Stimulated activated effector memory CD8-positive, alpha-beta T cell treated with anti-CD3 and anti-CD28 coated beads, Interleukin-12 subunit alpha, Interleukin-12 subunit beta, amount 100 ng/mL, for 72 hours (primary cell): Measurements from ENCODE around the gene ANAPC1.
"Not testable (repeated sequence)": the region's sequence is repeated elsewhere in the genome, so short reads cannot be mapped to it uniquely, and the experiment has no call there.

Source experiments
- ATAC-seq: fragments of 150-1000 bp; cut with Tn5 transposase; 2 replicates; pipeline ENCODE4 v1.10.0; 2021
- DNase-seq, 2 donors: peaks; one replicate each; pipeline ENCODE4 v3.0.0; 2021 to 2022; ENCODE audit warnings: low spot score in 2 of 2
- H3K27ac Mint-ChIP-seq: one replicate; pipeline ENCODE4 v1.8.0; 2022; ENCODE audit warnings: mild to moderate bottlenecking, mixed read lengths
- H3K36me3 Mint-ChIP-seq: one replicate; pipeline ENCODE4 v1.8.0; 2022; ENCODE audit warnings: mild to moderate bottlenecking, mixed read lengths
- H3K4me1 Mint-ChIP-seq: one replicate; pipeline ENCODE4 v1.8.0; 2022; ENCODE audit warnings: mixed read lengths
- H3K4me3 Mint-ChIP-seq: one replicate; pipeline ENCODE4 v1.8.0; 2022; ENCODE audit warnings: mild to moderate bottlenecking, mixed read lengths
- H3K9me3 Mint-ChIP-seq: one replicate; pipeline ENCODE4 v1.8.0; 2022; ENCODE audit warnings: mixed read lengths

ANAPC1 gene, protein sequence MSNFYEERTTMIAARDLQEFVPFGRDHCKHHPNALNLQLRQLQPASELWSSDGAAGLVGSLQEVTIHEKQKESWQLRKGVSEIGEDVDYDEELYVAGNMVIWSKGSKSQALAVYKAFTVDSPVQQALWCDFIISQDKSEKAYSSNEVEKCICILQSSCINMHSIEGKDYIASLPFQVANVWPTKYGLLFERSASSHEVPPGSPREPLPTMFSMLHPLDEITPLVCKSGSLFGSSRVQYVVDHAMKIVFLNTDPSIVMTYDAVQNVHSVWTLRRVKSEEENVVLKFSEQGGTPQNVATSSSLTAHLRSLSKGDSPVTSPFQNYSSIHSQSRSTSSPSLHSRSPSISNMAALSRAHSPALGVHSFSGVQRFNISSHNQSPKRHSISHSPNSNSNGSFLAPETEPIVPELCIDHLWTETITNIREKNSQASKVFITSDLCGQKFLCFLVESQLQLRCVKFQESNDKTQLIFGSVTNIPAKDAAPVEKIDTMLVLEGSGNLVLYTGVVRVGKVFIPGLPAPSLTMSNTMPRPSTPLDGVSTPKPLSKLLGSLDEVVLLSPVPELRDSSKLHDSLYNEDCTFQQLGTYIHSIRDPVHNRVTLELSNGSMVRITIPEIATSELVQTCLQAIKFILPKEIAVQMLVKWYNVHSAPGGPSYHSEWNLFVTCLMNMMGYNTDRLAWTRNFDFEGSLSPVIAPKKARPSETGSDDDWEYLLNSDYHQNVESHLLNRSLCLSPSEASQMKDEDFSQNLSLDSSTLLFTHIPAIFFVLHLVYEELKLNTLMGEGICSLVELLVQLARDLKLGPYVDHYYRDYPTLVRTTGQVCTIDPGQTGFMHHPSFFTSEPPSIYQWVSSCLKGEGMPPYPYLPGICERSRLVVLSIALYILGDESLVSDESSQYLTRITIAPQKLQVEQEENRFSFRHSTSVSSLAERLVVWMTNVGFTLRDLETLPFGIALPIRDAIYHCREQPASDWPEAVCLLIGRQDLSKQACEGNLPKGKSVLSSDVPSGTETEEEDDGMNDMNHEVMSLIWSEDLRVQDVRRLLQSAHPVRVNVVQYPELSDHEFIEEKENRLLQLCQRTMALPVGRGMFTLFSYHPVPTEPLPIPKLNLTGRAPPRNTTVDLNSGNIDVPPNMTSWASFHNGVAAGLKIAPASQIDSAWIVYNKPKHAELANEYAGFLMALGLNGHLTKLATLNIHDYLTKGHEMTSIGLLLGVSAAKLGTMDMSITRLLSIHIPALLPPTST (N-terminal part only)

DNA sequence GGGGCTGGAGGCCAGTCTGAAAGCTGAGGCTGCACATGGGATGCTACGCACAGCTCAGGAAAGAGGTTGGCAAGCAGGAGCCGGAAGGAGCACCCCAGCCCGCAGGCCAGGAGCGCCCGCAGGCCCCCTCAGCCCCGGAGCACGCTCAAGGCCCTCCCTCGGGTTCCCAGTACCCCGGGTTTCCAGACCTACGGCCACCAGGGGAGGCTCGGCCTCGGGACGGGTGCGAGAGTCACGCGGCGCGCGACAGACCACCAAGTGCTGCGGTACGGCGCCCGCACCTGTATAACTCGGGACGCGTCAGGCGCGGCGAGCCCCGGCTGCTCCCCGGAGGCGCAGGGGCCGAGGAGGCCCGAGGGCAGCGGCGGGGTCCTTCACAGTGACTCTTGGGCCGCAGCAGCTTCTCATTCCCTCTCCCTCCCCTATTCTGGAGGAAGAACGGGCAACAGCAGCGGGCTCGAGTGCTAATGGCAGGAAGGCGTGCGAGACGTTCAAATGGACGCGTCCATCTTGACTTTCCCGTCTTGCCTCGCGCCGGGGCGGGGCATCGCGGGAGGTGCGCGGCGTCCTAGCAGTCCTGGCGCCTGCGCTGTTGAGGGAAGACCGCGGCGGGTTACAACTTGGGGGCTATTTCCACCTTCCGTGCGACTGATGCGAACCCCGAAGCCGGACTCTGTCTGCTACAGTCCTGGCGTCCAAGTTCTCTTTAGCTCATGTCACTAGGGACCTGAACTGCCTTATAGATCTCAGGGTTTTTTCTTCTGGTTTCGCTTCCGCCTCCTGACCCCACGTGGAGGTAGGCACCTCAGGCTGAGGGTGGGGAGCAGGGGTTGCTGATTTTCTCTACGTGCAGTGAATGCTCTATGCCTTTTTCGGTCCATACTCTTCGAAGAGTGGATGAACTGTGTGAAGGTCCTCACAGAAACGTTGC is at the start of gene ANAPC1:
TSS of gene ANAPC1 (minus strand) at position 533 of the 931 bp plus-strand sequence. CDS start 3,368 bp downstream, outside the sequence.
- Mint-ChIP-seq H3K27ac (peak within 1 kb of the TSS; percentile 97), H3K9me3 (no peaks in the 10 kb centered on the region), H3K4me3 (peak within 1 kb of the TSS; percentile 90), H3K36me3 (peaks cover 35% of the 10 kb centered on the region), H3K4me1 (peaks cover 10% of the 10 kb centered on the region)
- peak; percentile 93 for ATAC-seq
- DNase-seq = peak; percentile 72 to 92

DNA sequence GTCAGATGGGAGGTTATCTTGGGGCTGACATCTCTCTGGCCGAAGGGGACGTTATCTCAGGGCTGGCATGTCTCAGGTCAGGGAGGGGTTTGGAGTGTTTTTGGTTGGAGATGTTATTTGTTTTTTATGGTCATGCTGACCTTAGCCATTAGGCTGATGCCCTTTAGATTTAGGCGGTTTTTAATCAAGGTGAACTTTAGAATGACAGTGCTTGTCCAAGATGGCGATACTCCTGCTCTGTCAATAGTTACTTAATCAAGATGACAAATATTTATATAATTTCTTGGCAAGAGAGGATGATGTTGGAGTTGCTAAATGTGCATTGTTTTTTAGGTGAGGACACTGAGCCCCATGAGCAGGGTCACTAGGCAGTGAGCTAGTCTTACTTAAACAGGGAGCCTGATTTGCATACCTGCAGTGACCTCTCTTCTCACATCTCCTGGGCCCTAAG is 48.9 kb upstream of the ANAPC1 start:
- Mint-ChIP-seq H3K9me3 (no peaks in the 10 kb centered on the region), H3K27ac (no peak overlapping the region), H3K4me1 (peaks cover 15% of the 10 kb centered on the region), H3K4me3 (no peak overlapping the region), H3K36me3 (peaks cover 8% of the 10 kb centered on the region)
- ATAC-seq = no peak
- DNase-seq = no peak

DNA sequence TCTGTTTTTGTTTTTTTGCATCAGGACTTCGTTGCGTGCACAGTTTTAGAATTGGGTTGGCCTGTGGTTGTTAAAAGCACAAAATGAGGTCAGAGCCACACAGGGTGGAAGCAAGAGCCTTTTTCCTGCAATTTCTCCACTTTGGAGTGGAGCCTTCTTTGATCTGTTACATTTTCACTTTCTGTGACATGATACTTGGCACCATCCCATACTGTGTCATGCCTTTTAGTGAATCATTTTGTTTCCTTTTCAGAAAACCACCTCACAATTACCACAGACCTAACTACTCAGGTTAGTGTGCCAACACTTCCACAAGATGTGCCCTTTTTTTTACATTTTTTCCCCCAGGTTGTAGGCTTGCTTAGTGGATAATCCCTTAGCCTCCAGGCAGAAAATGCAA is 46.9 kb upstream of the ANAPC1 start:
- Mint-ChIP-seq H3K36me3 (peaks cover 8% of the 10 kb centered on the region), H3K27ac (peak overlapping the region; percentile 80), H3K9me3 (no peaks in the 10 kb centered on the region), H3K4me3 (peak overlapping the region; percentile 32), H3K4me1 (peaks cover 15% of the 10 kb centered on the region)
- ATAC-seq (peak; percentile 95), DNase-seq (peak in 1 of 2 donors; percentile 59)

DNA sequence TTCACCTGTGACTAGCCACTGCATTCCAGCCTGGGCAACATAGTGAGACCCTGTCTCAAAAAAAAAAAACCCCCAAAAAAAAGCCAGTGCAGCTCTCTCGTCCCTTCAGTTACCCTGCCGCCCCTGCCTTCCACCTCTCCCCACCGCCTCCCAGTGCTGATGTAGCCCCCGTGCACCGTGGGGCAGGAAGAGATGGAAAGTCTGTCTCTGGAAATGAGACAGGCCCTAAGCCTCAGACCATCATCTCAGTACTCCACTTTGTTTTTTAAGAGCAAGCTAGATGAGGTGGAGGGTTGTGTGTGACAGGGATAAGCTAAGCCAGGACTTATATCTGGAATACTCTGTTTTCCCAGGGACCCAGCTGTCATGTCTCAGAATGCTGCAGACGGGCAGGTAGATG is 46.4 kb upstream of the ANAPC1 start:
- peak overlapping the region; percentile 32 for H3K4me3 Mint-ChIP-seq
- ATAC-seq (peak; percentile 84), DNase-seq (no peak)
- peak overlapping the region; percentile 80 for H3K27ac Mint-ChIP-seq
- no peaks in the 10 kb centered on the region for H3K9me3 Mint-ChIP-seq
- peaks cover 15% of the 10 kb centered on the region for H3K4me1 Mint-ChIP-seq
- H3K36me3 Mint-ChIP-seq = peaks cover 8% of the 10 kb centered on the region

DNA sequence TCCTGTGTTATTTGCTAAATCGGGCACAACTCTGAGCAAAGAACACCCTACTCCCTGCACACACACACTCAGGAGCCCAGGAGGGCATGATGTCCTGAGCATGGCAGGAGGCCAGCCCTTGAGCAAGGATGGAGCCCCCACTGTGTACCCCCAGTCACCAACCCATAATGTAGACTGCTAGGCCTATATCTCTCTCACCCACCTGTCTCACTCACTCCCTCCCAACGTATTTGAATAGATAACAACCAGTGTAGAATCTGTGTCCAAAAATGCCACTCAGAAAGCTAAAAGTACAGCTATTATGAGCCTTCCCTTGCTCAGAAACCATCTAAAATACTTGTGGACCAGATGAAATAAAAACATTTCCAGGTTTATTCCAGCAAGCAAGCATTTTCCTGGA is 43.7 kb upstream of the ANAPC1 start:
- H3K4me3 Mint-ChIP-seq = no peak overlapping the region
- H3K27ac Mint-ChIP-seq = no peak overlapping the region
- ATAC-seq = no peak
- peaks cover 8% of the 10 kb centered on the region for H3K36me3 Mint-ChIP-seq
- H3K4me1 Mint-ChIP-seq = peaks cover 23% of the 10 kb centered on the region
- DNase-seq = no peak
- no peaks in the 10 kb centered on the region for H3K9me3 Mint-ChIP-seq

DNA sequence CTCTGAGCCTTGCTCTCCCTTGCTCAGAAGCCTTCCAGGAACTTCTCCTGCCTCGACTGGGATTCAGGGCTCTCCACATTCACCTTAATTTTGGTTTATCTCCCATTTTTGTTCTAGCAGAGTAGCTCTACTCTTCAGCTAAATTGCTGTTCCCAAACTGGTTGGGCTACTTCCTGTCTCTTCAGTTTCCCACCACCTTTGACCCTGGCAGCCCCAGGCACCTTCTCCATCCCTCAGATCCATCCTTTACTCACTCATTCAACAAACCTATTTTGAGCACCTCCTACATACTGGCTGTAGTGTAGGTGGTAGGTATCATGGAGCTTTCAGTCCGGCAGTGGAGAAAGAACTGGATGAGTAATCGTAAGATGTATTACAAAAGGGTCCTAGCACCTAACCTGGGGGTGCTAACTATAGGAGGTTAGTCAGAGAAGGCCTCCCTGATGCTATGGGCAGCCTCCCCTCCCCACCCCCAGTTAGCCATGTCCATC is 40.7 kb upstream of the ANAPC1 start:
- peaks cover 7% of the 10 kb centered on the region for H3K4me1 Mint-ChIP-seq
- H3K4me3 Mint-ChIP-seq = no peak overlapping the region
- no peaks in the 10 kb centered on the region for H3K36me3 Mint-ChIP-seq
- DNase-seq (no peak), ATAC-seq (peak; percentile 19)
- no peaks in the 10 kb centered on the region for H3K9me3 Mint-ChIP-seq
- H3K27ac Mint-ChIP-seq = no peak overlapping the region

DNA sequence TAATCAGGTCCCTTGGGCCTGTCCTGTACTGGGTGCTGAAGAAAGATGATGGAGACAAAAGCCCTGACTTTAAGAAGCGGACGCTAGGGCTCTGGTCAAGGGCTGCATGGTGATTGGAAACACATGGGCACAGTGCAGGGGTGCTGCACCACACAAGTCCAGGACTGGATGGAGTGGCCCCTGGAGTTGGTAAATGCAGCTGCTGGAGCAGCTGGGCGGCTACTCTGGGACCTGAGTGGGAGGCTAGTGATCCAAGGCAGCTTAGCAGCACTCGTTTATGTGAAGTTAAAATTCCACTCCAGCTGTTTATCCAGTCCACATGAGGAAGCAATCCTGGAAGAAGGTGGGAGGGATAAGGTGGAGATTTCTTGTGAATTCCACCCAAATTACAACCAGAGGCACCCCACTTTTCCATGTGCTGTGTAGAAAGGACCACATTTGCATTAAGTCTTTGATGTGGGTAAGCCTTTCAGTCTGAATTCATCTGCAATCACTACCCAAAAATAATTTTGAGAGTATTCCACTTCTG is 39.3 kb upstream of the ANAPC1 start:
- no peak overlapping the region for H3K4me3 Mint-ChIP-seq
- ATAC-seq = no peak
- H3K4me1 Mint-ChIP-seq = peaks cover 7% of the 10 kb centered on the region
- DNase-seq = no peak
- no peaks in the 10 kb centered on the region for H3K9me3 Mint-ChIP-seq
- H3K36me3 Mint-ChIP-seq = no peaks in the 10 kb centered on the region
- H3K27ac Mint-ChIP-seq = no peak overlapping the region

DNA sequence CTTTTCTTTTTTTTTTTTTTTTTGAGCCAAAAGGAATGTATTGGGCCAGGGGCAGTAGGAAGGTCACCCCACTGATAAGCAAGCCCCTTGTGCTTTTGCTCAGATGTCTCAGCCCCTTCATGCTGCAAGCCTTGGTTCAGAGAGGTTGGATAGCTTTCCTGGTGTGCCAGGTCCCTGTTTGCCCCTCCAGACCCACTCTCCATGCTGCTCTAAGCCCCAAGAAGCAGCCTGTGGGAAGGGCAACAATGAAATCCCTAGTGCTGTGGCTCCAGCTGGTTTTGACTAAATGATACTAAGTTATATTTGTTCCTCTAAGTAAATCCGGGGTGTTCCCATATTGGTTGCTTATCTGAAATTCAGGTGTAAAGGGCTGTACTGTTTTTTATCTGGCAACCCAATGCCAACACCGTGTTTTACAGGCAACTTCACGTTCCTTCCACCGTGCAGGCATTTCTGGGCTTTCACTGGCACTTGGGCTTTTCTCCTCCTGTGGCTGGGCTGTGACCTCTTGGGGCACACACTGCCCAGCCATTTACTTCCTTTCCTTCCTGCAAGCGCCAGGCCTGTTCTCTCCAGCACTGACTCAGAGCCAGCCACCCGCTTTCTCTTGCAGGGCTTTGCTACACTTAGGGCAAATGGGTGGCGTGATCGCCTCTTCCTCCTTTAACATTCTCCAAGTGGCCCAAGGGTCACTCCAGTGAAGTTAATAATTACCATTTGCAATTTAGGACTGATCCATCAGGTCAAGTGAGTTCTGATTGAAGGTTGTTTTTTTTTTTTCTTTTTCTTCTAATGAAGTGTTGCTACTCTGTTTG is 36.0 kb upstream of the ANAPC1 start:
- Mint-ChIP-seq H3K27ac (no peak overlapping the region), H3K4me1 (peaks cover 7% of the 10 kb centered on the region), H3K4me3 (no peak overlapping the region), H3K9me3 (no peaks in the 10 kb centered on the region), H3K36me3 (no peaks in the 10 kb centered on the region)
- ATAC-seq (no peak), DNase-seq (no peak)

DNA sequence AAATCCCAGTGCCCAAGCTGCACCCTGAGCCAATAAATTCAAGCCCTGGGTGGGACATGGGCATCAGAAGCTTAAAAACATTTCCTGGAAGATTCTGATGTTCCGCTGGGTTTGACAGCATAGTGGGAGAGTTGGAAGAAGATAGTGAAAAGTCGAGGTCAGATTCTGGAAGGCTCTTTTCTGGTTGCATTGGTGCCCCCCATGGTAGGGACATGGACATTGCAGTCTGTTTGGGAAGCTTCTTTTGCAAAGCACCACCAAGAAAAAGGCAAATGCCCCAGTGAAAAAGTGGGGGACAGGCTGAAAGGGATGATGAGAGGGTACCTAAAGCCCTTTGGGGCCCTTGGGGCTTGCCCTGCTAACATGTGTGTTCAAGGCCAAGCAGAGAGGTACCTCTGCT is 35.4 kb upstream of the ANAPC1 start:
- Mint-ChIP-seq H3K9me3 (no peaks in the 10 kb centered on the region), H3K4me3 (no peak overlapping the region), H3K36me3 (no peaks in the 10 kb centered on the region), H3K27ac (no peak overlapping the region), H3K4me1 (peaks cover 2% of the 10 kb centered on the region)
- ATAC-seq (no peak), DNase-seq (no peak)

DNA sequence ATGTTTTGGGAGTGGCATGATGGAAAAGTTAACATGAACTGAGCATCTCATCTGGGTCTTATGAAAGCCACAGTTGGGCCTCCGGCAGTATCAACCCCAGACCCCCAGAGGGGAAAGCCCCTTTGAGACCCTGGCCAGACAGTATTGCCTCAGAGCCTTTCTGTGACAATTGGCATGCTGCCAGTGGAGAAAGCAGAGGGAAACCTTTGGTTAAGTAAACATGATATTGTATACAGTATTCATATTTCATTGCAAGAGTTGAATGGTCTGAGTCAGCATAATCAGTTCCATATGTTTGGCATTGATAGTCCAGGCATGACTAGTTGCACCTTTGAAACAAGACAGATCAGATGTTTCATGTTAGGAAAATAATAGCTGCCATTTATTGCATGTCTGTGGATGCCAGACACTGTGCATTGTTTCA is 34.4 kb upstream of the ANAPC1 start:
- Mint-ChIP-seq H3K9me3 (no peaks in the 10 kb centered on the region), H3K36me3 (no peaks in the 10 kb centered on the region), H3K4me3 (no peak overlapping the region), H3K27ac (no peak overlapping the region), H3K4me1 (no peaks in the 10 kb centered on the region)
- no peak for DNase-seq
- ATAC-seq = no peak

DNA sequence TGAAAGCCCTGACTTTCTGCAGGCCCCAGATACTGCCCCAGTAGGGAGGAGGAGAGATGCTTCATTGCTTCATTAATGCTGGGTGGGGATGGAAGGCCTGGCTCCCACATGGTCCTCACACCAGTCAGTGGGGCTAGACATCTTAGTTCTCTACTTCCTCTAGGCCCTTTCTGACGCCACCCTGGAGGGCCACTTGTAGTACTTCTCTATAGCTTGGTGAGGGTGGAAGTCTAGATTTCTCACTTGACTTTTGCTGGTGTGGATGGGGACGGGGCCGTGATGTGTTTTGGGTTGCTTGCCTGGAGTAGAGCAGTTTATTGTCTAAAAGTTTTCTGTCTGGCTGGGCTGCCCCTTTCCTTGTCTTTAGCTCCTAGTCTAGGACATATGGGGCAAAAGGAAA is 33.1 kb upstream of the ANAPC1 start:
- Mint-ChIP-seq H3K4me1 (no peaks in the 10 kb centered on the region), H3K27ac (no peak overlapping the region), H3K4me3 (no peak overlapping the region), H3K36me3 (no peaks in the 10 kb centered on the region), H3K9me3 (no peaks in the 10 kb centered on the region)
- DNase-seq = no peak
- ATAC-seq = peak; percentile 16

DNA sequence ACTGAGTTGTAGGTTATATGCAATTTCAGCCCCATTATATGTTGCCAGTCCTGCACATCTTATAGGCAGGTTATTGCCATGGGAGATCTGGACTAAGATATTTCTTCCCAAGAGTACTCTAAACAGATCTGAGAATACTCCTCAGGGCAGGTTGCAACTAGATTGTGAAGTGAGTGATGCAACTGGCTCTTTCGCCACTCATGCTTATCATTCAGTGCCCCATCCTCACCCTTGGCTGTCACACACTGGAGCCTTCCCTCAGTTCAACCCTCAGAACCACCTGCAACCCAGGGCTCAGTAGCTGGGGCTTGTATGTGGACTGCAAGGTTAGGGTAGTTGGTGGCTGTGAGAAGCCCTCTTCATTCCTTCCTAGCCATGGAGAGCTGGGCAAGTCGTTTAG is 28.6 kb upstream of the ANAPC1 start:
- ATAC-seq (no peak), DNase-seq (no peak)
- no peaks in the 10 kb centered on the region for H3K4me1 Mint-ChIP-seq
- H3K36me3 Mint-ChIP-seq = no peaks in the 10 kb centered on the region
- no peak overlapping the region for H3K27ac Mint-ChIP-seq
- H3K9me3 Mint-ChIP-seq = no peaks in the 10 kb centered on the region
- H3K4me3 Mint-ChIP-seq = no peak overlapping the region

DNA sequence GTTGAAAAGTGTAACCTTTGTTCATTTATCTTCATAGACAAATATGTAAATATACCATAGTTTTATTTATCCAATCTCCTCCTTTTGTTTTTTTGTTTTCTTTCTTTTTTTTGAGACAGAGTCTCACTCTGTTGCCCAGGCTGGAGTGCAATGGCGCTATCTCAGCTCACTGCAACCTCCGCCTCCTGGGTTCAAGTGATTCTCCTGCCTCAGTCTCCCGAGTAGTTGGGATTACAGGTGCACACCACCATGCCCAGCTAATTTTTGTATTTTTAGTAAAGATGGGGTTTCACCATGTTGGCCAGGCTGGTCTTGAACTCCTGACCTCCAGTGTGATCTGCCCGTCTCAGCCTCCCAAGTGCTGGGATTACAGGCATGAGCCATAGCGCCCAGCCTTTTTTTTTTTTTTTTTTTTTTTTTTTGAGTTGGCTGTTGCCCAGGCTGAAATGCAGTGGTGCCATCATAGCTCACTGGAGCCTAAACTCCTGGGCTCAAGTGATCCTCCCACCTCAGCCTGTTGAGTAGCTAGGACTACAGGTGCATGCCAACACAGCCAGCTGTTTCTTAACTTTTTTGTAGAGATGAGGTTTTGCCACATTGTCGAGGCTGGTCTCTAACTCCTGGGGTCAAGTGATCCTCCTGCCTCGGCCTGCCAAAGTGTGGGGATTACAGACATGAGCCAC is 27.4 kb upstream of the ANAPC1 start:
- not testable (repeated sequence) for DNase-seq, H3K36me3 Mint-ChIP-seq, ATAC-seq, H3K9me3 Mint-ChIP-seq, H3K4me1 Mint-ChIP-seq, H3K27ac Mint-ChIP-seq, H3K4me3 Mint-ChIP-seq
